Karpas-422 (cell line): Measurements from ENCODE around the gene OLIG1. TPM values are rescaled to one million over a fixed set of nuclear protein-coding genes. Genes with fewer than 3 reads are reported as not detected.

Experiments used
- DNase-seq: peaks from one replicate; pipeline ENCODE4 v3.0.0-alpha.2; 2015
- H2AFZ ChIP-seq: fragments of 200-600 bp; sonication (generic); 2 replicates; pipeline ENCODE4 v1.6.1; 2014; ENCODE audit warnings: antibody characterized with exemption, low read length, mixed read lengths
- H3K27ac ChIP-seq: fragments of 200-600 bp; sonication (generic); 2 replicates; pipeline ENCODE4 v1.5.1; 2014; ENCODE audit warnings: mild to moderate bottlenecking, low read length, moderate library complexity
- H3K27me3 ChIP-seq: fragments of 200-600 bp; sonication (generic); 2 replicates; pipeline ENCODE4 v1.6.1; 2014; ENCODE audit warnings: low read length, mixed read lengths
- H3K36me3 ChIP-seq: fragments of 200-600 bp; sonication (generic); 2 replicates; pipeline ENCODE4 v1.6.1; 2014; ENCODE audit warnings: low read length, mixed read lengths; ENCODE audit not compliant: insufficient read depth
- H3K4me1 ChIP-seq: fragments of 200-600 bp; sonication (generic); 2 replicates; pipeline ENCODE4 v1.6.1; 2014; ENCODE audit warnings: mild to moderate bottlenecking, low read length, mixed read lengths
- H3K4me2 ChIP-seq: fragments of 200-600 bp; sonication (generic); 2 replicates; pipeline ENCODE4 v1.6.1; 2014; ENCODE audit warnings: low read length, low read depth, mild to moderate bottlenecking; ENCODE audit not compliant: poor library complexity, severe bottlenecking
- H3K4me3 ChIP-seq: fragments of 200-600 bp; sonication (generic); 2 replicates; pipeline ENCODE4 v1.5.1; 2014; ENCODE audit warnings: mild to moderate bottlenecking, antibody characterized with exemption, low read length, mixed read lengths
- H3K79me2 ChIP-seq: fragments of 200-600 bp; sonication (generic); 2 replicates; pipeline ENCODE4 v1.6.1; 2014; ENCODE audit warnings: mild to moderate bottlenecking, low read length, mixed read lengths
- H3K9ac ChIP-seq: fragments of 200-600 bp; sonication (generic); 2 replicates; pipeline ENCODE4 v1.6.0; 2014; ENCODE audit warnings: low read length
- H3K9me2 ChIP-seq: fragments of 200-600 bp; sonication (generic), shearing (Covaris generic); replicated peaks from 2 replicates; pipeline ENCODE4 v1.6.0; 2014; ENCODE audit warnings: mild to moderate bottlenecking, low read length, moderate library complexity; ENCODE audit not compliant: insufficient read depth
- H3K9me3 ChIP-seq: fragments of 300-700, 200-600 bp; sonication (generic); 2 replicates; pipeline ENCODE4 v1.6.1; 2014; ENCODE audit warnings: low read length, mixed read lengths
- H4K20me1 ChIP-seq: fragments of 200-600 bp; sonication (generic); 2 replicates; pipeline ENCODE4 v1.6.1; 2014; ENCODE audit warnings: mild to moderate bottlenecking, antibody characterized with exemption, low read length, low read depth; ENCODE audit not compliant: insufficient read depth
- total RNA-seq: library from RNA; depleted of rRNA; stranded (reverse); fragments of >200 nt; shearing (Covaris generic); gene quantifications from 2 replicates; pipeline ENCODE4 v1.2.3, GENCODE V29; 2014; ENCODE audit warnings: low replicate concordance; rRNA removed

OLIG1 gene
- total RNA-seq = not detected in 2 replicates

GRCh38 chr21:33069994-33070743 is at the start of gene OLIG1:
TSS of gene OLIG1 (plus strand) at chr21:33070141. CDS start at chr21:33070247, 106 bp downstream.
- Histone ChIP-seq H3K9ac (no peak within 1 kb of the TSS), H3K4me3 (no peak within 1 kb of the TSS), H3K27ac (no peak within 1 kb of the TSS), H4K20me1 (no peaks in the 10 kb centered on the region), H3K9me3 (peaks cover 4% of the 10 kb centered on the region), H3K36me3 (no peaks in the 10 kb centered on the region), H3K4me2 (no peak within 1 kb of the TSS), H3K4me1 (peaks cover 18% of the 10 kb centered on the region), H3K79me2 (no peaks in the 10 kb centered on the region), H3K9me2 (no peaks in the 10 kb centered on the region), H2AFZ (no peak within 1 kb of the TSS), H3K27me3 (no peaks in the 10 kb centered on the region; the same call in 1 of the 2 replicates)
- no peak for DNase-seq

GRCh38 chr21:33020558-33021100 is 49.3 kb upstream of the OLIG1 start:
- Histone ChIP-seq H2AFZ (no peak overlapping the region), H3K27me3 (no peaks in the 10 kb centered on the region)

GRCh38 chr21:33021150-33021549 is 48.8 kb upstream of the OLIG1 start:
- DNase-seq = no peak
- H3K4me1 ChIP-seq = no peaks in the 10 kb centered on the region
- no peak overlapping the region for H2AFZ ChIP-seq

More at GRCh38 chr21:33020558-33021100, 49.3 kb upstream of the OLIG1 start:
- no peak overlapping the region for H3K9ac ChIP-seq
- no peak overlapping the region for H3K27ac ChIP-seq
- no peaks in the 10 kb centered on the region for H3K79me2 ChIP-seq
- no peaks in the 10 kb centered on the region for H3K36me3 ChIP-seq
- H4K20me1 ChIP-seq = no peaks in the 10 kb centered on the region
- no peak overlapping the region for H3K4me3 ChIP-seq
- no peak overlapping the region for H3K4me2 ChIP-seq
- no peaks in the 10 kb centered on the region for H3K9me3 ChIP-seq
- no peaks in the 10 kb centered on the region for H3K9me2 ChIP-seq
- no peaks in the 10 kb centered on the region for H3K4me1 ChIP-seq
- DNase-seq = no peak

GRCh38 chr21:33021667-33022066 is 48.3 kb upstream of the OLIG1 start:
- Histone ChIP-seq H3K9me2 (no peaks in the 10 kb centered on the region), H3K27me3 (no peaks in the 10 kb centered on the region), H3K27ac (no peak overlapping the region), H3K36me3 (no peaks in the 10 kb centered on the region), H4K20me1 (no peaks in the 10 kb centered on the region), H3K4me2 (no peak overlapping the region), H3K9me3 (no peaks in the 10 kb centered on the region), H3K79me2 (no peaks in the 10 kb centered on the region), H3K4me3 (no peak overlapping the region), H3K9ac (no peak overlapping the region), H3K4me1 (no peaks in the 10 kb centered on the region), H2AFZ (no peak overlapping the region)
- no peak for DNase-seq

More at GRCh38 chr21:33021150-33021549, 48.8 kb upstream of the OLIG1 start:
- Histone ChIP-seq H3K9me2 (no peaks in the 10 kb centered on the region), H3K9me3 (no peaks in the 10 kb centered on the region), H3K36me3 (no peaks in the 10 kb centered on the region), H3K27me3 (no peaks in the 10 kb centered on the region), H3K4me2 (no peak overlapping the region), H4K20me1 (no peaks in the 10 kb centered on the region), H3K9ac (no peak overlapping the region), H3K4me3 (no peak overlapping the region), H3K79me2 (no peaks in the 10 kb centered on the region), H3K27ac (no peak overlapping the region)

GRCh38 chr21:33022489-33022827 is 47.5 kb upstream of the OLIG1 start:
- H4K20me1 ChIP-seq = no peaks in the 10 kb centered on the region
- H3K4me3 ChIP-seq = no peak overlapping the region
- H3K79me2 ChIP-seq = no peaks in the 10 kb centered on the region
- no peaks in the 10 kb centered on the region for H3K27me3 ChIP-seq
- H3K36me3 ChIP-seq = no peaks in the 10 kb centered on the region
- no peak overlapping the region for H3K9ac ChIP-seq
- no peak overlapping the region for H3K27ac ChIP-seq
- no peaks in the 10 kb centered on the region for H3K4me1 ChIP-seq
- H3K9me3 ChIP-seq = no peaks in the 10 kb centered on the region
- DNase-seq = no peak
- no peaks in the 10 kb centered on the region for H3K9me2 ChIP-seq
- H2AFZ ChIP-seq = no peak overlapping the region
- H3K4me2 ChIP-seq = no peak overlapping the region

- Histone ChIP-seq H3K4me1 (no peaks in the 10 kb centered on the region), H4K20me1 (no peaks in the 10 kb centered on the region), H2AFZ (no peak overlapping the region), H3K27ac (no peak overlapping the region), H3K27me3 (no peaks in the 10 kb centered on the region), H3K9me2 (no peaks in the 10 kb centered on the region), H3K36me3 (no peaks in the 10 kb centered on the region), H3K4me3 (no peak overlapping the region), H3K4me2 (no peak overlapping the region), H3K9ac (no peak overlapping the region), H3K9me3 (no peaks in the 10 kb centered on the region), H3K79me2 (no peaks in the 10 kb centered on the region)
- DNase-seq = no peak
Observed at GRCh38 chr21:33022828-33023573, 46.9 kb upstream of the OLIG1 start.

GRCh38 chr21:33023574-33024200 is 46.3 kb upstream of the OLIG1 start:
- no peaks in the 10 kb centered on the region for H3K9me2 ChIP-seq
- H2AFZ ChIP-seq = no peak overlapping the region
- no peaks in the 10 kb centered on the region for H3K4me1 ChIP-seq
- no peak overlapping the region for H3K4me2 ChIP-seq
- DNase-seq = no peak
- no peak overlapping the region for H3K4me3 ChIP-seq
- no peaks in the 10 kb centered on the region for H3K36me3 ChIP-seq
- no peaks in the 10 kb centered on the region for H4K20me1 ChIP-seq
- no peaks in the 10 kb centered on the region for H3K27me3 ChIP-seq
- H3K9me3 ChIP-seq = no peaks in the 10 kb centered on the region
- no peak overlapping the region for H3K9ac ChIP-seq
- no peak overlapping the region for H3K27ac ChIP-seq
- H3K79me2 ChIP-seq = no peaks in the 10 kb centered on the region
